HG02588 (cell line): Measurements from ENCODE around the gene GARIN5A.

Source experiments
- ATAC-seq: cut with Tn5 transposase; IDR thresholded peaks from one replicate; pipeline ENCODE4 v1.9.1; 2021; ENCODE audit warnings: mild to moderate bottlenecking, moderate library complexity; ENCODE audit not compliant: unreplicated experiment

The GARIN5A gene

GRCh38 chr19:50509366-50509765, 32.7 kb upstream of the GARIN5A start:
- ATAC-seq, result no peak

GRCh38 chr19:50508843-50509190, 32.2 kb upstream of the GARIN5A start:
- ATAC-seq, result no peak

- no peak for ATAC-seq
Measured at GRCh38 chr19:50507376-50507775, 30.7 kb upstream of the GARIN5A start.

- ATAC-seq, result no peak
Measured at GRCh38 chr19:50506700-50507099, 30.1 kb upstream of the GARIN5A start.

GRCh38 chr19:50505856-50506611, 29.4 kb upstream of the GARIN5A start:
- ATAC-seq, result no peak

GRCh38 chr19:50501568-50502475, 25.2 kb upstream of the GARIN5A start:
- no peak for ATAC-seq

GRCh38 chr19:50501186-50501567, 24.5 kb upstream of the GARIN5A start:
- no peak for ATAC-seq

GRCh38 chr19:50500753-50501151, 24.1 kb upstream of the GARIN5A start:
- no peak for ATAC-seq

GRCh38 chr19:50500060-50500752, 23.6 kb upstream of the GARIN5A start:
- no peak for ATAC-seq

GRCh38 chr19:50498219-50499056, 21.8 kb upstream of the GARIN5A start:
- ATAC-seq, result no peak

- ATAC-seq, result no peak
Measured at GRCh38 chr19:50497022-50497405, 20.4 kb upstream of the GARIN5A start.

GRCh38 chr19:50496189-50497021, 19.8 kb upstream of the GARIN5A start:
- ATAC-seq, result no peak

- ATAC-seq, result no peak
Measured at GRCh38 chr19:50495020-50495531, 18.4 kb upstream of the GARIN5A start.

- ATAC-seq, result no peak
Measured at GRCh38 chr19:50494186-50495019, 17.8 kb upstream of the GARIN5A start.

- no peak for ATAC-seq
Measured at GRCh38 chr19:50493171-50493570, 16.5 kb upstream of the GARIN5A start.

- ATAC-seq, result no peak
Measured at GRCh38 chr19:50492303-50493052, 15.8 kb upstream of the GARIN5A start.

- no peak for ATAC-seq
Measured at GRCh38 chr19:50490991-50491472, 14.4 kb upstream of the GARIN5A start.

GRCh38 chr19:50490411-50490811, 13.8 kb upstream of the GARIN5A start:
- ATAC-seq, result no peak
